IMR-90 (cell line): ENCODE data around the gene GSN. TPM values are rescaled to one million over a fixed set of nuclear protein-coding genes. Genes with fewer than 3 reads are reported as not detected.

ENCODE experiments used
- ATAC-seq: fragments of 200-7000 bp; cut with Tn5 transposase; 2 replicates; pipeline ENCODE4 v1.9.1; 2020; ENCODE audit warnings: low read depth, mild to moderate bottlenecking, moderate library complexity
- BruUV-seq: library from RNA; stranded (reverse); fragments of 400-500 nt; replicated peaks from 2 replicates; lab custom pipeline; 2021; lab: Mats Ljungman, UMichigan
- CTCF ChIA-PET: fragments of 300-600 bp; formaldehyde crosslinking; extraction: SDS; loops from one replicate; lab custom pipeline; 2021; ENCODE audit warnings: antibody characterized with exemption; lab: Yijun Ruan, JAX
- POLR2A ChIA-PET: fragments of 300-600 bp; sonication (Branson Sonifier 250); formaldehyde crosslinking; loops from one replicate; lab custom pipeline; 2022; ENCODE audit warnings: antibody characterized with exemption; ENCODE audit not compliant: unreplicated experiment; lab: Charles Lee
- DNase-seq: peaks from one replicate; pipeline ENCODE4 v3.0.0; 2013
- H2AFZ ChIP-seq: replicated peaks from 2 replicates; pipeline ENCODE3; 2013; ENCODE audit warnings: low read length, mild to moderate bottlenecking; ENCODE audit not compliant: poor library complexity
- H2AK5ac ChIP-seq: 2 replicates; pipeline ENCODE4 v1.6.1; 2013; ENCODE audit warnings: low read depth, low read length, inconsistent platforms
- H2AK9ac ChIP-seq: replicated peaks from 2 replicates; pipeline ENCODE3; 2013; ENCODE audit warnings: mild to moderate bottlenecking, low read depth, low read length, moderate library complexity; ENCODE audit not compliant: poor library complexity
- H2BK120ac ChIP-seq: 2 replicates; pipeline ENCODE4 v1.6.1; 2013; ENCODE audit warnings: low read depth, low read length, inconsistent platforms
- H2BK15ac ChIP-seq: 3 replicates; pipeline ENCODE4 v1.6.1; 2013; ENCODE audit warnings: low read depth, low read length, inconsistent platforms
- H2BK20ac ChIP-seq: 2 replicates; pipeline ENCODE4 v1.6.1; 2013; ENCODE audit warnings: low read depth, mild to moderate bottlenecking, inconsistent platforms, low read length, moderate library complexity
- H2BK5ac ChIP-seq: 2 replicates; pipeline ENCODE4 v1.6.1; 2013; ENCODE audit warnings: mild to moderate bottlenecking, low read depth, low read length, inconsistent platforms; ENCODE audit not compliant: poor library complexity, severe bottlenecking
- H3K14ac ChIP-seq: replicated peaks from 2 replicates; pipeline ENCODE4 v1.6.1; 2013; ENCODE audit warnings: low read depth, low read length, inconsistent platforms
- H3K18ac ChIP-seq: 2 replicates; pipeline ENCODE4 v1.6.1; 2013; ENCODE audit warnings: low read depth, low read length, control low read depth
- H3K23ac ChIP-seq: 2 replicates; pipeline ENCODE4 v1.6.1; 2013; ENCODE audit warnings: low read depth, low read length, inconsistent platforms
- H3K27ac ChIP-seq: 2 replicates; pipeline ENCODE4 v1.5.1; 2013; ENCODE audit warnings: mild to moderate bottlenecking, control low read depth, low read length; ENCODE audit not compliant: insufficient read depth
- H3K27me3 ChIP-seq: 2 replicates; pipeline ENCODE4 v1.6.1; 2013; ENCODE audit warnings: low read length; ENCODE audit not compliant: control insufficient read depth, insufficient read depth
- H3K36me3 ChIP-seq: 2 replicates; pipeline ENCODE4 v1.6.1; 2013; ENCODE audit warnings: low read length, mixed read lengths; ENCODE audit not compliant: control insufficient read depth, insufficient read depth
- H3K4ac ChIP-seq: 2 replicates; pipeline ENCODE4 v1.6.1; 2013; ENCODE audit warnings: low read depth, low read length, inconsistent platforms
- H3K4me1 ChIP-seq: 2 replicates; pipeline ENCODE4 v1.6.1; 2013; ENCODE audit warnings: low read length, mixed read lengths; ENCODE audit not compliant: control insufficient read depth, insufficient read depth
- H3K4me2 ChIP-seq: 2 replicates; pipeline ENCODE4 v1.6.1; 2013; ENCODE audit warnings: low read depth, mild to moderate bottlenecking, control low read depth, low read length, moderate library complexity
- H3K4me3 ChIP-seq: 2 replicates; pipeline ENCODE4 v1.5.1; 2013; ENCODE audit warnings: low read depth, mild to moderate bottlenecking, control low read depth, low read length, moderate library complexity; ENCODE audit not compliant: insufficient read depth
- H3K56ac ChIP-seq: 2 replicates; pipeline ENCODE4 v1.6.1; 2013; ENCODE audit warnings: low read length, inconsistent platforms; ENCODE audit not compliant: insufficient read depth; ENCODE audit errors: extremely low read depth
- H3K79me1 ChIP-seq, 2 experiments: 2 replicates each; pipeline ENCODE4 v1.6.1; 2013; ENCODE audit warnings: low read length in 2 of 2, inconsistent platforms in 1 of 2, low read depth in 1 of 2
- H3K9ac ChIP-seq: 2 replicates; pipeline ENCODE4 v1.6.1; 2013; ENCODE audit warnings: low read depth, low read length, control low read depth
- H3K9me1 ChIP-seq: 2 replicates; pipeline ENCODE4 v1.6.1; 2013; ENCODE audit warnings: low read length, inconsistent platforms; ENCODE audit not compliant: insufficient read depth
- H3K9me3 ChIP-seq: 2 replicates; pipeline ENCODE4 v1.6.1; 2013; ENCODE audit warnings: low read length; ENCODE audit not compliant: control insufficient read depth, insufficient read depth
- H4K20me1 ChIP-seq: 2 replicates; pipeline ENCODE4 v1.6.1; 2013; ENCODE audit warnings: low read length, inconsistent platforms; ENCODE audit not compliant: insufficient read depth
- H4K5ac ChIP-seq: 2 replicates; pipeline ENCODE4 v1.6.1; 2013; ENCODE audit warnings: mild to moderate bottlenecking, low read depth, low read length, control low read depth
- H4K8ac ChIP-seq, 2 experiments: 2 replicates each; pipeline ENCODE4 v1.6.1; 2013; ENCODE audit warnings: low read depth in 2 of 2, low read length in 2 of 2, control low read depth in 1 of 2, inconsistent platforms in 1 of 2
- H4K91ac ChIP-seq: 2 replicates; pipeline ENCODE4 v1.6.1; 2013; ENCODE audit warnings: low read depth, low read length, inconsistent platforms; ENCODE audit not compliant: insufficient read depth
- CEBPB ChIP-seq: IDR thresholded peaks from 2 replicates; pipeline ENCODE4 v1.6.1; 2012; ENCODE audit warnings: low read depth, low read length, improper control_type of control experiment
- CHD1 ChIP-seq: IDR thresholded peaks from 2 replicates; pipeline ENCODE4 v1.6.1; 2012; ENCODE audit warnings: low read depth, low read length, improper control_type of control experiment
- WGBS, 2 experiments: methylation state at CpG; one replicate each; pipeline versions ENCODE4 v1.1.5 to v1.1.7; 2013; ENCODE audit warnings: missing lambda C conversion rate in 2 of 2; ENCODE audit not compliant: insufficient read length in 1 of 2; ENCODE audit errors: extremely low coverage in 2 of 2; 5-methylcytosine and 5-hydroxymethylcytosine counted together
- dilution Hi-C: fragments of 300-500 bp; cut with HindIII; formaldehyde crosslinking; loops from one replicate; pipeline ENCODE4 v1.14.3; 2018; ENCODE audit warnings: low sequenced_read_pairs; ENCODE audit not compliant: unreplicated experiment
- in situ Hi-C: fragments of 300-500 bp; cut with MboI; formaldehyde crosslinking; loops from 3 replicates; pipeline ENCODE4 v1.14.3; 2019; ENCODE audit warnings: low sequenced_read_pairs, inconsistent platforms, mixed read lengths
- intact Hi-C: fragments of 100-400 bp; cut with micrococcal nuclease; formaldehyde crosslinking; loops from 2 replicates; pipeline ENCODE4 v1.10.0; 2022
- polyA plus RNA-seq, 3 experiments: library from polyadenylated mRNA; depleted of rRNA; stranded (reverse); fragments of >200 nt; gene quantifications; 2 replicates each; pipeline ENCODE4 v1.2.3, GENCODE V29; 2012; ENCODE audit warnings: low replicate concordance in 1 of 3
- total RNA-seq: library from RNA; depleted of rRNA; stranded (reverse); fragments of >200 nt; gene quantifications from 2 replicates; pipeline ENCODE4 v1.2.3, GENCODE V29; 2012

Gene GSN
- total and polyA plus RNA-seq, 2 of the 4 experiments (the other 2 are of a cell fraction), result 495 to 547 TPM

DNA sequence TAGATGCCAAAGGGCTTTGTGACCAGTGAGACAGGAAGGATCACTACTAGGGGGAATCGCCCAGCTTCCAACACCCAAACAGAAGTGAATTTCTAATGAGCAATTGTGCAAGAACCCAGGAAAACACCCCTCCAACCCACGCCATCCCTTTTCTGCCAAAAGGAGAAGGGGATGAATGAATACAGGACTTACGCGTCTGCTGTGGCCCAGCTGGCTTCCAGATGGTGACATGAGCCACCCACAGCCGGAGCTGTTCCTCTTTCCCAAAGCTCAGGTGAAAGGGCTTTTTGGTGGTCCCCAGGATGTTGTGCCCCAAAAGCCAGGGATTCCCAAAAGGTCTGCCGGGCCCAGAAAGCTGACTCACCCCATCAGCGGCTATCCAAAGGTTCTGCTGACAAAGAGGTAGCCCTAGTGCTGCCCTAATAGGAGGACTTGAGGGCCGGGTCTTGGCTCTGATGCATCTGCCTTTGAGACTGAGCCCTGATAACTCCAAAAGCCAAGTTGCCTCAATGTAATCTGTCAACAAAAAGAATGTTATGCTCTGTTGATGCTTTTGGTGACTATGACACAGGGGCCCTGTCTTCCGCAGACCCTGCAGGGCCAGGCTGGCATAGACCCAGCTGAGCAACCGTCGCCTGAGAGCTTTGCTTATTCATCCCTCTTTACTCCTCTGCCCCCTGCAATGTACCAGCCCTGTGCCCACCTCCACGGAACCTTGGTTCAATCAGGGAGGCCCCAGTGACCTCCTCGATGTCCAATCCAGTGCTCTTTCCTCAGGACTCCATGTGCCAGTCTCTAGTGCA lies 14.5 kb downstream of the GSN start:
- no peak overlapping the region for H3K4me3 ChIP-seq
- H4K91ac ChIP-seq, result peak overlapping the region; percentile 57
- H3K23ac ChIP-seq, result peak overlapping the region; percentile 4; the same call in 1 of the 2 replicates
- peak overlapping the region; percentile 4 for H3K14ac ChIP-seq
- ChIA-PET CTCF (no interaction called here), POLR2A (no interaction called here)
- peak overlapping the region; percentile 38 for H2BK5ac ChIP-seq
- BruUV-seq, result TSS peak; percentile 1
- DNase-seq (peak; percentile 85), ATAC-seq (no peak)
- H4K20me1 ChIP-seq, result peaks cover 18% of the 10 kb centered on the region
- H2BK120ac ChIP-seq, result peak overlapping the region; percentile 44
- H2AK5ac ChIP-seq, result peak overlapping the region; percentile 51
- no peak overlapping the region for H3K56ac ChIP-seq
- H4K8ac ChIP-seq, result peak overlapping the region in 1 of 2 experiments; percentile 11; a peak in 1 of 4 replicates
- H3K36me3 ChIP-seq, result peaks cover 29% of the 10 kb centered on the region
- no peak overlapping the region for H3K4me2 ChIP-seq
- intact Hi-C loops, result no loop called here
- peaks cover 59% of the 10 kb centered on the region for H3K9me1 ChIP-seq
- no peak overlapping the region for H2AFZ ChIP-seq
- H3K27me3 ChIP-seq, result no peaks in the 10 kb centered on the region
- in situ Hi-C loops, result no loop called here
- WGBS, 2 experiments, result 57% methylated on average over 3 of the region's 13 CpGs; no CpG with 5 or more reads in 1 of the 2 experiments
- no peaks in the 10 kb centered on the region for H3K9me3 ChIP-seq
- peaks cover 39 to 84% of the 10 kb centered on the region in 2 experiments for H3K79me1 ChIP-seq
- TF ChIP-seq CHD1 (no peak), CEBPB (peak; percentile 90)
- peak overlapping the region; percentile 61 for H3K4ac ChIP-seq
- 0 out of 2 replicates have a peak overlapping the region, but pooled peaks have one; percentile 23 for H3K18ac ChIP-seq
- H2BK20ac ChIP-seq, result peak overlapping the region; percentile 54; the same call in 1 of the 2 replicates
- H3K4me1 ChIP-seq, result peaks cover 55% of the 10 kb centered on the region
- dilution Hi-C loops, result no loop called here
- H3K27ac ChIP-seq, result peak overlapping the region; percentile 49
- peak overlapping the region; percentile 6 for H2AK9ac ChIP-seq
- peak overlapping the region; percentile 7; the same call in 1 of the 2 replicates for H4K5ac ChIP-seq
- H2BK15ac ChIP-seq, result peak overlapping the region; percentile 9; the same call in 1 of the 3 replicates
- 0 out of 2 replicates have a peak overlapping the region, but pooled peaks have one; percentile 0 for H3K9ac ChIP-seq
